H9 (cell line): ENCODE measurements around the gene KAZALD1. TPM values are rescaled to one million over a fixed set of nuclear protein-coding genes. Genes with fewer than 3 reads are reported as not detected.

Source experiments
- DNase-seq: peaks from one replicate; pipeline ENCODE4 v3.0.0-alpha.2; 2017
- H2AFZ ChIP-seq: one replicate; pipeline ENCODE4 v1.6.1; 2013; ENCODE audit warnings: mild to moderate bottlenecking, low read length, control low read depth, moderate library complexity
- H2AK5ac ChIP-seq: 2 replicates; pipeline ENCODE4 v1.6.1; 2013; ENCODE audit warnings: low read length, control low read depth, mixed read lengths; ENCODE audit not compliant: insufficient read length
- H2BK120ac ChIP-seq: one replicate; pipeline ENCODE4 v1.6.1; 2013; ENCODE audit warnings: low read depth, mild to moderate bottlenecking, low read length, control low read depth, inconsistent platforms; ENCODE audit not compliant: poor library complexity, severe bottlenecking
- H2BK12ac ChIP-seq: 2 replicates; pipeline ENCODE4 v1.6.1; 2013; ENCODE audit warnings: low read length, control low read depth, mixed read lengths, low read depth; ENCODE audit not compliant: insufficient read length
- H2BK15ac ChIP-seq: 2 replicates; pipeline ENCODE4 v1.6.1; 2013; ENCODE audit warnings: low read depth, low read length, control low read depth
- H2BK20ac ChIP-seq: one replicate; pipeline ENCODE4 v1.6.1; 2013; ENCODE audit warnings: low read depth, mild to moderate bottlenecking, low read length, control low read depth, inconsistent platforms; ENCODE audit not compliant: poor library complexity, severe bottlenecking
- H2BK5ac ChIP-seq: 2 replicates; pipeline ENCODE4 v1.6.1; 2013; ENCODE audit warnings: low read length, control low read depth, mixed read lengths; ENCODE audit not compliant: insufficient read length
- H3K14ac ChIP-seq: 2 replicates; pipeline ENCODE4 v1.6.1; 2013; ENCODE audit warnings: low read length, control low read depth; ENCODE audit not compliant: insufficient read depth
- H3K18ac ChIP-seq: 2 replicates; pipeline ENCODE4 v1.6.1; 2013; ENCODE audit warnings: low read depth, mild to moderate bottlenecking, mixed read lengths, low read length, control low read depth; ENCODE audit not compliant: insufficient read length
- H3K23ac ChIP-seq: 2 replicates; pipeline ENCODE4 v1.6.1; 2013; ENCODE audit warnings: low read length, control low read depth, mixed read lengths, low read depth; ENCODE audit not compliant: insufficient read length
- H3K23me2 ChIP-seq: 2 replicates; pipeline ENCODE4 v1.6.1; 2013; ENCODE audit warnings: low read depth, mild to moderate bottlenecking, mixed read lengths, low read length, control low read depth; ENCODE audit not compliant: insufficient read length, poor library complexity, severe bottlenecking
- H3K27ac ChIP-seq: 2 replicates; pipeline ENCODE4 v1.5.1; 2013; ENCODE audit warnings: low read length, control low read depth, mixed read lengths, low read depth; ENCODE audit not compliant: insufficient read length
- H3K27me3 ChIP-seq: 2 replicates; pipeline ENCODE4 v1.6.1; 2013; ENCODE audit warnings: low read length, control low read depth, inconsistent platforms; ENCODE audit not compliant: insufficient read depth
- H3K4ac ChIP-seq: 2 replicates; pipeline ENCODE4 v1.6.1; 2013; ENCODE audit warnings: low read depth, mild to moderate bottlenecking, control low read depth, inconsistent platforms, low read length, moderate library complexity
- H3K4me1 ChIP-seq: 2 replicates; pipeline ENCODE4 v1.6.1; 2013; ENCODE audit warnings: low read length, control low read depth, inconsistent platforms; ENCODE audit not compliant: insufficient read depth
- H3K4me2 ChIP-seq: 2 replicates; pipeline ENCODE4 v1.6.1; 2013; ENCODE audit warnings: low read length, control low read depth, mixed read lengths; ENCODE audit not compliant: insufficient read length, insufficient read depth
- H3K56ac ChIP-seq: 2 replicates; pipeline ENCODE4 v1.6.1; 2013; ENCODE audit warnings: low read depth, mild to moderate bottlenecking, mixed read lengths, low read length, control low read depth; ENCODE audit not compliant: insufficient read length
- H3K79me1 ChIP-seq: 2 replicates; pipeline ENCODE4 v1.6.1; 2013; ENCODE audit warnings: low read depth, mild to moderate bottlenecking, moderate library complexity, low read length, control low read depth, inconsistent platforms; ENCODE audit not compliant: insufficient read depth, poor library complexity, severe bottlenecking
- H3K79me2 ChIP-seq: 2 replicates; pipeline ENCODE4 v1.6.1; 2013; ENCODE audit warnings: low read length, control low read depth, inconsistent platforms; ENCODE audit not compliant: insufficient read depth
- H3K9ac ChIP-seq: 2 replicates; pipeline ENCODE4 v1.6.1; 2013; ENCODE audit warnings: low read length, control low read depth, mixed read lengths; ENCODE audit not compliant: insufficient read length; ENCODE audit errors: extremely low read depth
- H3K9me3 ChIP-seq: one replicate; pipeline ENCODE4 v1.6.1; 2013; ENCODE audit warnings: low read depth, low read length, inconsistent platforms; ENCODE audit not compliant: control insufficient read depth
- H3T11ph ChIP-seq: one replicate; pipeline ENCODE4 v1.6.1; 2013; ENCODE audit warnings: mild to moderate bottlenecking, low read length, control low read depth, inconsistent platforms
- H4K20me1 ChIP-seq: one replicate; pipeline ENCODE4 v1.6.1; 2013; ENCODE audit not compliant: control insufficient read depth, insufficient read length, insufficient read depth
- H4K5ac ChIP-seq: 2 replicates; pipeline ENCODE4 v1.6.1; 2013; ENCODE audit warnings: low read depth, mild to moderate bottlenecking, mixed read lengths, low read length, control low read depth; ENCODE audit not compliant: insufficient read length
- H4K8ac ChIP-seq: replicated peaks from 2 replicates; pipeline ENCODE4 v1.6.1; 2013; ENCODE audit warnings: low read length, control low read depth, mixed read lengths, low read depth; ENCODE audit not compliant: insufficient read length
- H4K91ac ChIP-seq: 2 replicates; pipeline ENCODE4 v1.6.1; 2013; ENCODE audit warnings: low read depth, mild to moderate bottlenecking, moderate library complexity, mixed read lengths, low read length, control low read depth; ENCODE audit not compliant: insufficient read length
- H3K27ac Mint-ChIP-seq, 3 experiments: 2 replicates in 2 of 3; 3 replicates in 1 of 3; pipeline ENCODE4 v1.8.0; 2020 to 2021; ENCODE audit warnings: mixed read lengths in 3 of 3, mild to moderate bottlenecking in 1 of 3, moderate library complexity in 1 of 3
- H3K27me3 Mint-ChIP-seq: 2 replicates; pipeline ENCODE4 v1.8.0; 2021; ENCODE audit warnings: low read depth, mild to moderate bottlenecking, moderate library complexity, mixed read lengths
- H3K36me3 Mint-ChIP-seq, 3 experiments: 2 replicates in 2 of 3; 3 replicates in 1 of 3; pipeline ENCODE4 v1.8.0; 2020 to 2021; ENCODE audit warnings: low read depth in 3 of 3, mixed read lengths in 3 of 3; ENCODE audit not compliant: insufficient read depth in 1 of 3
- H3K4me1 Mint-ChIP-seq, 2 experiments: 2 replicates each; pipeline ENCODE4 v1.8.0; 2020; ENCODE audit warnings: mixed read lengths in 2 of 2
- H3K4me3 Mint-ChIP-seq, 2 experiments: 2 replicates in 1 of 2; 3 replicates in 1 of 2; pipeline ENCODE4 v1.8.0; 2020 to 2021; ENCODE audit warnings: mild to moderate bottlenecking in 2 of 2, mixed read lengths in 2 of 2, moderate library complexity in 1 of 2
- H3K9me3 Mint-ChIP-seq, 2 experiments: 2 replicates in 1 of 2; 3 replicates in 1 of 2; pipeline ENCODE4 v1.8.0; 2020; ENCODE audit warnings: mild to moderate bottlenecking in 2 of 2, mixed read lengths in 2 of 2, moderate library complexity in 1 of 2
- CTCF ChIP-seq: fragments of 200-600 bp; sonication (generic); conservative IDR thresholded peaks from 3 replicates; pipeline ENCODE4 v1.8.0; 2021; ENCODE audit warnings: antibody characterized with exemption, mild to moderate bottlenecking
- WGBS: extraction: QIAGEN DNeasy Blood & Tissue Kit; methylation state at CpG from one replicate; pipeline ENCODE4 v1.1.7; 2013; ENCODE audit warnings: missing lambda C conversion rate, low lambda C conversion rate, mixed read lengths; ENCODE audit not compliant: insufficient read length; ENCODE audit errors: extremely low coverage; 5-methylcytosine and 5-hydroxymethylcytosine counted together
- total RNA-seq: library from RNA; stranded (reverse); gene quantifications from 2 replicates; pipeline ENCODE4 v1.2.1, GENCODE V29; 2021

KAZALD1 gene
- total RNA-seq, 1 experiment from 2014 or later: 2.9 TPM

GRCh38 chr10:101028446-101029337, 33.1 kb upstream of the KAZALD1 start:
- Histone ChIP-seq H3T11ph (no peak overlapping the region), H3K79me2 (no peaks in the 10 kb centered on the region), H2BK20ac (no peak overlapping the region), H3K4ac (no peak overlapping the region), H2BK15ac (no peak overlapping the region), H3K9ac (no peak overlapping the region), H3K27me3 (peaks cover 4% of the 10 kb centered on the region; the same call in 1 of the 2 replicates), H3K4me2 (no peak overlapping the region), H2BK120ac (no peak overlapping the region), H4K5ac (no peak overlapping the region), H3K27ac (no peak overlapping the region), H3K23ac (no peak overlapping the region), H4K8ac (no peak overlapping the region), H2AFZ (no peak overlapping the region), H2BK5ac (no peak overlapping the region), H2AK5ac (no peak overlapping the region), H3K4me1 (peaks cover 4% of the 10 kb centered on the region; the same call in 1 of the 2 replicates), H3K18ac (no peak overlapping the region), H3K79me1 (no peaks in the 10 kb centered on the region), H4K20me1 (no peaks in the 10 kb centered on the region), H3K56ac (no peak overlapping the region), H3K9me3 (no peaks in the 10 kb centered on the region), H4K91ac (no peak overlapping the region), H3K23me2 (peaks cover 13% of the 10 kb centered on the region), H3K14ac (no peak overlapping the region), H2BK12ac (no peak overlapping the region)
- no CpG with 5 or more reads among the region's 7 CpGs for WGBS
- Mint-ChIP-seq H3K36me3 (no peaks in the 10 kb centered on the region), H3K4me3 (no peak overlapping the region; a peak in 2 of 5 replicates), H3K27ac (no peak overlapping the region), H3K27me3 (peaks cover 48% of the 10 kb centered on the region), H3K4me1 (peaks cover 34 to 50% of the 10 kb centered on the region in 2 experiments), H3K9me3 (no peaks in the 10 kb centered on the region; a peak in 1 of 5 replicates)
- no peak for TF ChIP-seq CTCF
- no peak for DNase-seq
